ENCODE measurements around the gene CGB8. TPM values are rescaled to one million over a fixed set of nuclear protein-coding genes. Genes with fewer than 3 reads are reported as not detected.
"Not testable (repeated sequence)": the region's sequence is repeated elsewhere in the genome, so short reads cannot be mapped to it uniquely, and the experiment has no call there.

CGB8 gene
- total RNA-seq (ENCODE audit: low replicate concordance) = not detected in 2 replicates

DNA sequence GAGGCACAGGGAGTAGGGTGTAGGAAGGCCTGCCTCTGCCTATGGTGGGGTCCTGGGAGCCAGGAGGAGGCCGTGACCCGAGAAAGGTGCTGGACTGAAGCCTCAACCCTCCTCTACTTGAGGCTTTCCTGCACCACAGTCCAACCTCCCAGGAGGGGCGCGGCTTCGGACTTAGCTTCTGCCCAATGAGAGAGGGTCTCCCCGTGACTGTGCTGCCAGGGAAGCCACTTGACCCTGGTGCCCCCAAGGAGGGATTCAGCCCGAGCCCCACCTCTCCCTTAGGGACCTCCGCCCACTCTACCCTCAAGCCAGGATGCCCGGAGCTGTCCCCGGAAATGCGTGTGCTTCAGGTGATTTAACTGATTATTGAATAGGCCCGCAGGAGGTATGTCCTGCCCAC lies at the start of gene CGB8:
CGB8 (minus strand) TSS at position 101 of the 400 bp plus-strand sequence. CDS start 372 bp downstream, outside the sequence.
- H3K27ac ChIP-seq; H3K9me3 Mint-ChIP-seq; H3K27me3 ChIP-seq; H3K4me1 Mint-ChIP-seq; H3K9ac ChIP-seq; H3K4me3 ChIP-seq; H3K4me2 ChIP-seq; H3F3A ChIP-seq (ENCODE audit: low read depth); H3K4me1 ChIP-seq; H3K27ac Mint-ChIP-seq; H3K9me3 ChIP-seq (ENCODE audit: low read depth); H3K79me2 ChIP-seq (ENCODE audit: low read depth); H2AFZ ChIP-seq (replicated peaks); H3K4me3 Mint-ChIP-seq; H3K36me3 Mint-ChIP-seq; H3K36me3 ChIP-seq; DNase-seq (ENCODE audit: low spot score); H4K20me1 ChIP-seq (ENCODE audit: low read depth); H3K27me3 Mint-ChIP-seq (ENCODE audit: insufficient read depth, low read depth): not testable (repeated sequence)

DNA sequence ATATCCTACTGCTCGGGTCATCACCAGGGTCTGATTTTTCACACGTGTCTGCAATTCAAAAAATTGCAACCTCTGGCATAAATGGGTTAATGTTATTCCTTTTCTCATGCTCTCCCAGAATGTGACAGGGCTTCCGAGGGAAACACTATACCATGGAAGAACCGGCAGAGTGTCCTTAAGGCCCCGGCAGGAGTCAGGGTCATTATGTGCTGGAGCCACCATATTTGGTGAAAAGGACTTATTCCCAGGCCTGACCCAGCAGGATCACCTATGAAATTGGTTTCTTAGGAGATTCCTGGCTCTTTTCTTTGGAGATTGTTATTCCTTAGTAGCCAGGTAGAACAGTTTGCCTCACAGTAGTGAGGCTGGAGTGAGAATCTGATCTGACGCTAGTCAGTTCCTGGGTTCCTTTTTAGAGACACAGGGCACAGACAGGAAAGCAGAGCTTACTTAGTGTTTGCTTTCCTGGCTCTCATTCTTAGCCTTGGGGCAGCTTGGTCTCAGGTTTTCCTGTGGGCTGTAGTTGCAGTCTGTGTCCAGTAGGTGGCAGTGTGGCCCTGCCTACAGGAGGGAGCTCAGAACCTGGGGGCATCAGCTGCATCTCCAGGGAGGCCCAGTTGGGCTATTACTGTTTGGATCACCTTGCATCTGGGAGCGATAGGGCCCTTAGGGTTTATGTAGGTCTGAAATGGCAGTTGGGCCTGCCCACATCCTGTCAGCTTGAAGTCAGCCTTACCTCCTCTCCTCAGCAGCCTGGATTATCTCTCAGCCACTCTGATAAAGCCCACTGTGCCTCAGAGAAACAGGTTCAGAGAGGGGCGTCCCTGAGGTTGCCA lies 48.8 kb upstream of the CGB8 start:
- Mint-ChIP-seq H3K27me3 (ENCODE audit: insufficient read depth, low read depth) (no peaks in the 10 kb centered on the region), H3K4me3 (no peak overlapping the region), H3K4me1 (peaks cover 3% of the 10 kb centered on the region), H3K36me3 (peaks cover 34% of the 10 kb centered on the region), H3K9me3 (no peaks in the 10 kb centered on the region), H3K27ac (no peak overlapping the region)
- H2AFZ ChIP-seq (replicated peaks) = no peak overlapping the region
- H3K9ac ChIP-seq = no peak overlapping the region
- H3F3A ChIP-seq (ENCODE audit: low read depth) = peaks cover 66% of the 10 kb centered on the region
- no peaks in the 10 kb centered on the region for H3K9me3 ChIP-seq (ENCODE audit: low read depth)
- no peak overlapping the region for H3K4me3 ChIP-seq
- H3K27me3 ChIP-seq = no peaks in the 10 kb centered on the region
- H3K4me2 ChIP-seq = no peak overlapping the region
- peaks cover 91% of the 10 kb centered on the region for H4K20me1 ChIP-seq (ENCODE audit: low read depth)
- peaks cover 73% of the 10 kb centered on the region for H3K79me2 ChIP-seq (ENCODE audit: low read depth)
- peak; percentile 78 for DNase-seq (ENCODE audit: low spot score)
- peaks cover 23% of the 10 kb centered on the region for H3K36me3 ChIP-seq
- H3K4me1 ChIP-seq = no peaks in the 10 kb centered on the region
- peak overlapping the region; percentile 66 for H3K27ac ChIP-seq
- TF ChIP-seq EZH2phosphoT487 (IDR thresholded peaks at IDR 0.05) = no peak
- TF ChIP-seq, protein P1, sequence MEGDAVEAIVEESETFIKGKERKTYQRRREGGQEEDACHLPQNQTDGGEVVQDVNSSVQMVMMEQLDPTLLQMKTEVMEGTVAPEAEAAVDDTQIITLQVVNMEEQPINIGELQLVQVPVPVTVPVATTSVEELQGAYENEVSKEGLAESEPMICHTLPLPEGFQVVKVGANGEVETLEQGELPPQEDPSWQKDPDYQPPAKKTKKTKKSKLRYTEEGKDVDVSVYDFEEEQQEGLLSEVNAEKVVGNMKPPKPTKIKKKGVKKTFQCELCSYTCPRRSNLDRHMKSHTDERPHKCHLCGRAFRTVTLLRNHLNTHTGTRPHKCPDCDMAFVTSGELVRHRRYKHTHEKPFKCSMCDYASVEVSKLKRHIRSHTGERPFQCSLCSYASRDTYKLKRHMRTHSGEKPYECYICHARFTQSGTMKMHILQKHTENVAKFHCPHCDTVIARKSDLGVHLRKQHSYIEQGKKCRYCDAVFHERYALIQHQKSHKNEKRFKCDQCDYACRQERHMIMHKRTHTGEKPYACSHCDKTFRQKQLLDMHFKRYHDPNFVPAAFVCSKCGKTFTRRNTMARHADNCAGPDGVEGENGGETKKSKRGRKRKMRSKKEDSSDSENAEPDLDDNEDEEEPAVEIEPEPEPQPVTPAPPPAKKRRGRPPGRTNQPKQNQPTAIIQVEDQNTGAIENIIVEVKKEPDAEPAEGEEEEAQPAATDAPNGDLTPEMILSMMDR (IDR thresholded peaks at IDR 0.05) = peak; percentile 99

DNA sequence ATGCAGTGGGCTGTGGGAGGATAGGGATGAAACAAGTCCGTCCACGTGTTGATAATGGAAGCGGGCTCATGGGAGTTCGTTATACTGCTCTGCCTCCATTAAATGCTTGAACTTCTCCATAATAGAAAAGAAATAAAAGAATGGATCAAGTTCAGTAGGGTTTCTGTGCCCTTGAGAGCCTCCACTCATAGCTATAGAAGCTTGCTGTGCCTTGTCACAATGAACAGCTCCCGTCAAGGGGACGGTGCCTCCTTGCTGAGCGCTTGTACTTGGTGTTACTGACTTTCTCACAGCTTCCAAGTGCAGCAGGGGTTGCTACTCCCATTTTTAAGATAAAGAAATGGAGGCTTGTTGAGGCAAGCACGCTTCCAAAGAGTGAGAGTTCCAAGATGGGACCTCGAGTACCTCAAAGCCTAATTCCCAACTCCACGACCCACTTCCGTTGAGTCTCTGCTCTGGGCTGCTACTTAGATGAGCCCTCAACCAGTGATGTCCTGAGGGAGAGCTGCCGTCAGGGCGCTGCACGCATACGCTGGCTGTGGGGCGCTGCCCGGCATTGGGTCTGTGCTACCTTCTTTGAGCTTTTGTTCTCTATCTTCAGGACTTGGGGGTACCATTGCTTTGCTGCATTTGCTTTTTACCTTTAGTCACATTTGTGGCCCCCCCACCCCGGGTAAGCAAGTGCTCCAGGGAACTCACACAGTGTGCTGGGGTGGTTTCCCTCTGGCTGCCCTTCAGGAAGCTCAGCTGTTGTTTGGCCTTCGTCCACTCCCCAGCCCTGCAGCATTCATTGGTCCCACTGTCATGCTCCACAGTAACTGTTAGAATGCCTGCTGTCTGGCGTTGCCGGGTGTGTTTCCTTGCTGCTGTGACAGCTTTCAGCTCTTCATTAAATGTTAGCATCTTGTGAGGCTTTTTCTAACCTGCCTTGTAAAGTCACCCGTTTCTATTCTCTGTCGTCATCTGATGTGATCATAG lies 45.9 kb upstream of the CGB8 start:
- TF ChIP-seq, protein P1 (IDR thresholded peaks at IDR 0.05) = no peak
- Histone ChIP-seq H3K4me1 (no peaks in the 10 kb centered on the region), H3K27ac (no peak overlapping the region), H3K9me3 (ENCODE audit: low read depth) (no peaks in the 10 kb centered on the region), H3K4me3 (no peak overlapping the region), H3F3A (ENCODE audit: low read depth) (peaks cover 63% of the 10 kb centered on the region), H3K27me3 (no peaks in the 10 kb centered on the region), H3K79me2 (ENCODE audit: low read depth) (peaks cover 87% of the 10 kb centered on the region), H2AFZ (replicated peaks) (no peak overlapping the region), H3K4me2 (no peak overlapping the region), H3K36me3 (peaks cover 30% of the 10 kb centered on the region), H3K9ac (no peak overlapping the region), H4K20me1 (ENCODE audit: low read depth) (peaks cover 100% of the 10 kb centered on the region)
- DNase-seq (ENCODE audit: low spot score) = no peak
- H3K4me1 Mint-ChIP-seq = no peaks in the 10 kb centered on the region
- H3K36me3 Mint-ChIP-seq = peaks cover 29% of the 10 kb centered on the region
- no peaks in the 10 kb centered on the region for H3K27me3 Mint-ChIP-seq (ENCODE audit: insufficient read depth, low read depth)
- H3K9me3 Mint-ChIP-seq = no peaks in the 10 kb centered on the region
- H3K4me3 Mint-ChIP-seq = no peak overlapping the region
- no peak overlapping the region for H3K27ac Mint-ChIP-seq

All from neural progenitor cell (in vitro differentiated cells).